H54 (cell line): ENCODE results near the gene ENO3.

Source experiments
- DNase-seq: peaks from one replicate; pipeline ENCODE4 v3.0.0; 2011; ENCODE audit warnings: low spot score, mixed read lengths; ENCODE audit not compliant: insufficient read length
- FAIRE-seq: peaks from 3 replicates; lab custom pipeline; 2011; peaks lifted over from hg19 to GRCh38; lab: Jason Lieb, UNC
- POLR2A ChIP-seq: IDR thresholded peaks from 2 replicates; pipeline ENCODE4 v1.6.1; 2011; ENCODE audit warnings: low read depth, mild to moderate bottlenecking, low read length

The ENO3 gene

GRCh38 chr17:4987767-4988567, 37.0 kb downstream of the ENO3 start:
- FAIRE-seq (no peak), DNase-seq (no peak)
- no peak for TF ChIP-seq POLR2A

- no peak for FAIRE-seq
- TF ChIP-seq POLR2A, result no peak
These were observed 43.2 kb downstream of the ENO3 start for GRCh38 chr17:4994081-4994595.

GRCh38 chr17:4997302-4998026, 46.5 kb downstream of the ENO3 start, which contains the start of the genes INCA1 and KIF1C:
Gene INCA1 (minus strand): TSS chr17:4997522. CDS start chr17:4994437, 3,085 bp downstream.
Gene KIF1C (plus strand): TSS chr17:4997950. CDS start chr17:5000247, 2,297 bp downstream.
- TF ChIP-seq POLR2A, result peak; percentile 55
- no peak for FAIRE-seq
- peak; percentile 94 for DNase-seq

More at GRCh38 chr17:4994081-4994595, 43.2 kb downstream of the ENO3 start:
- no peak for DNase-seq

GRCh38 chr17:4998027-4998731, 47.3 kb downstream of the ENO3 start:
- FAIRE-seq (no peak), DNase-seq (peak; percentile 57)
- no peak for TF ChIP-seq POLR2A

GRCh38 chr17:4998732-4999429, 48.0 kb downstream of the ENO3 start:
- no peak for FAIRE-seq
- no peak for DNase-seq
- 0 out of 2 replicates have a peak, but pooled peaks have one; percentile 4 for TF ChIP-seq POLR2A

DNA sequence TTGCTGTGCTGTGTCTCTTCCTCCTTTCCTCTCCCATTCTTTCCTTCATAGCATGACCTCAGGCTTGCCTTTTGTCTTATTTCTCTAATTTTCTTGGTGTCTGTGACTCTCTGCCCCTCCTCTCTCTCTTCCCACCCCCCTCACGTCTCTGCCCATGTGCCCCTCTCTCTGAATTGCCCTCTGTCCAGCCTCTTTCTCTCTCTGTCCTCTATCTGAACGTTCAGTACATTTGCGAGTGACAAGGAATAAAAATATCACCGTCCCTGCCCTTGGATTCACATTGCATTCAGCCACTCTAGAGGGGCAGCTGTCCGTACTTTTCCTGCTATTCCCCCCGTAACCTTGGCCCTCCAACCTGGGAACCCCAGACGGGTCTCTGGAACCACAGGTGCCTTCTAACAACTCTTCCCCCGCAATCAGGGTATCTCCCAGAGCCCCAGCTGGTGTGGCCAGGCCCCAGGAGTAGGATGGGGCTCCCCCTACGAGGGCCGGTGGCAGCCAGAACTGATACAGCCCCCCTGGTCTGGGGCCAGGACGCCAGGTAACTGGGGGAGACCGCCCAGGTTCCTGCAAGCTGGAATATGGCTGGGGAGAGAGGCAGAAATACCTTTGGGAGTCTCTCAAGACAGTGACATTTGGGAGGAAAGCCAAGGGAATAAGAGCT, 48.6 kb downstream of the ENO3 start:
- no peak for TF ChIP-seq POLR2A
- FAIRE-seq (no peak), DNase-seq (no peak)

DNA sequence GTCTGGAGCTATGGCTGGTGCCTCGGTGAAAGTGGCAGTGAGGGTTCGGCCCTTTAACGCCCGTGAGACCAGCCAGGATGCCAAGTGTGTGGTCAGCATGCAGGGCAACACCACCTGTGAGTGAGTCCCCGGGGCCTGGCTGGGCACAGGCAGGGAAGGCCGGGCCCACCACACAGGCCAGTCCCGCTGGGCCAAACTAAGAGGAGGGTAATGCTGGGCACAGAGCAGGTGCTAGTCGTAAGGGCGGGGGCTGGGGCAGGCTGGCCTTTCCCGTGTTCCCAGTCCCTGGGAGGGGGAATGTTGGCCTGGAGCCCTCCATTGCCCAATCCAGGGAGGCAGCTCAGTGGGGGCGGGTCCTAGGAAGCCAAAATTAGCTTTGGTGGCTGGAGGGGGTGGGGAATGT, 49.3 kb downstream of the ENO3 start:
- no peak for DNase-seq
- no peak for FAIRE-seq

GRCh38 chr17:5002121-5002788, 51.3 kb downstream of the ENO3 start:
- DNase-seq (no peak), FAIRE-seq (no peak)
- no peak for TF ChIP-seq POLR2A

More for the DNA sequence above, 49.3 kb downstream of the ENO3 start:
- TF ChIP-seq POLR2A, result no peak

- FAIRE-seq, result no peak
- DNase-seq, result no peak
- no peak for TF ChIP-seq POLR2A
These were observed 52.4 kb downstream of the ENO3 start for GRCh38 chr17:5003214-5003867.
